HK-2 (cell line): ENCODE results near the gene MPPED2.

Experiments used
- DNase-seq: peaks from one replicate; pipeline ENCODE4 v3.0.0-alpha.2; 2018; ENCODE audit not compliant: unreplicated experiment

Gene MPPED2

GRCh38 chr11:30420233-30420787 lies 165.8 kb downstream of the MPPED2 start:
- no peak for DNase-seq

GRCh38 chr11:30414806-30415205 lies 171.3 kb downstream of the MPPED2 start:
- no peak for DNase-seq

GRCh38 chr11:30414244-30414643 lies 171.9 kb downstream of the MPPED2 start:
- no peak for DNase-seq

GRCh38 chr11:30412509-30412908 lies 173.6 kb downstream of the MPPED2 start:
- DNase-seq = no peak

GRCh38 chr11:30411383-30411782 lies 174.8 kb downstream of the MPPED2 start:
- no peak for DNase-seq

- no peak for DNase-seq
Measured at GRCh38 chr11:30406978-30407762, 179.0 kb downstream of the MPPED2 start.

- no peak for DNase-seq
Measured at GRCh38 chr11:30405385-30405784, 180.8 kb downstream of the MPPED2 start.

- DNase-seq = no peak
Measured at GRCh38 chr11:30404136-30404535, 182.0 kb downstream of the MPPED2 start.

- no peak for DNase-seq
Measured at GRCh38 chr11:30395751-30396150, 190.4 kb downstream of the MPPED2 start.

- no peak for DNase-seq
Measured at GRCh38 chr11:30393012-30393411, 193.1 kb downstream of the MPPED2 start.

- DNase-seq = no peak
Measured at GRCh38 chr11:30392221-30392784, 193.8 kb downstream of the MPPED2 start.

GRCh38 chr11:30388957-30389356 lies 197.2 kb downstream of the MPPED2 start:
- no peak for DNase-seq

GRCh38 chr11:30387891-30388861 lies 198.0 kb downstream of the MPPED2 start:
- no peak for DNase-seq

- no peak for DNase-seq
Measured at GRCh38 chr11:30381879-30382278, 204.3 kb downstream of the MPPED2 start.

GRCh38 chr11:30380846-30381245 lies 205.3 kb downstream of the MPPED2 start:
- DNase-seq = no peak

GRCh38 chr11:30377347-30377746 lies 208.8 kb downstream of the MPPED2 start:
- DNase-seq = no peak

GRCh38 chr11:30370164-30370563 lies 216.0 kb downstream of the MPPED2 start:
- no peak for DNase-seq

GRCh38 chr11:30368394-30368793 lies 217.8 kb downstream of the MPPED2 start:
- DNase-seq = no peak

GRCh38 chr11:30365793-30366517 lies 220.2 kb downstream of the MPPED2 start:
- no peak for DNase-seq

GRCh38 chr11:30364837-30365482 lies 221.2 kb downstream of the MPPED2 start:
- DNase-seq = no peak
